NCI-H1694 (cell line): ENCODE data around the gene F10.

Experiments used
- DNase-seq: peaks from one replicate; lab custom pipeline; 2025; lab: John Stamatoyannopoulos, UW

F10 gene

DNA sequence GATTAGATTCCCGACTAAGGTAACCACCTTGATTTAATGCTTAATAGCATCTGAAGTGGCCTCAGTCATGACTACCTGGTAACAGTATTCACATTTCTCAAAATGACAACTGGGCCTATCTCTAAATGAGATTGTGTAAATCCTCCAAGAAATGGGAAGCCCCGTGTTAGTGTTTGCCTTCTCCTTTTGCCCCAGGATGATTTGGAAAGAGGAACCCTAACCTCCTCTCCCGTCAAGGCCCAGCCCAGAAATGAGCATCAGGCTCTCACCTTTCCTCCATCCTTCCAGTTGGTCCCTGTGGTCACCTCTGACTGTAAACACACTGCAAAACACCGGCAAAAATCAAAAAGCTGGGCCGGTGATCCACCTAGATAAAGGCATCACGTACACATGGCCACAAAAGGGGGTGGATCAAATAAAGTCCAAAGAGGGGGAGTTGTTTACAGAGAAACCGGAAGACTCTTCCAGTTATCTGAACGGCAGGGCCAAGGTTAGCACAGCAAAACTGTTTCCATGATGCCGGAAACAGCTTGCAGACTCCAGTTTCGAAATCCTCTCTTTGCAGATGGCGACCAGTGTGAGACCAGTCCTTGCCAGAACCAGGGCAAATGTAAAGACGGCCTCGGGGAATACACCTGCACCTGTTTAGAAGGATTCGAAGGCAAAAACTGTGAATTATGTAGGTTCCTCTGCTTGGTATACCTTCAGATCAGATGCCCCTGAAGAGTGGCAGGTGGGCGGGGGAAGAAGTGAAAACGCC, 16.4 kb downstream of the F10 start:
- no peak for DNase-seq

DNA sequence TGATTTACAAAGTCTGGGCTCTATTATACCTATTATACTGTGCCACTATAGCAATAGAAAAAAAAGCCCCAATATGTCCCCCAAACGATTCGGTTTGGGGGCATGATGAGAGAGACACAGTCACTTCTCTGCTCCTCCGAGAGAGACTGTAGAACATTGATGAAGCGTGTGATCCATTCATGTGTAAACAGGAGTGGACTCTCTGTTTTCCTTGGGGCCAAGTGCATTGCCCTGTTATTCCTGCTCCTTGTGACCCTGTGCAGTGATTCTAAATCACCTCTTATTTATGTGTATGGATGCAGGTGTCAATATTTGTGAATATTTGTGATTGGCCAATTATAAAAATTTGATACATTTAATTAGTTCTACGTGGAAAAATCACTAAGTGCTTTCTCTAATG, 17.0 kb downstream of the F10 start:
- DNase-seq = no peak

GRCh38 chr13:113140677-113141600, 18.3 kb downstream of the F10 start:
- no peak for DNase-seq

- DNase-seq = no peak
These were observed 19.0 kb downstream of the F10 start for GRCh38 chr13:113141601-113141970.

DNA sequence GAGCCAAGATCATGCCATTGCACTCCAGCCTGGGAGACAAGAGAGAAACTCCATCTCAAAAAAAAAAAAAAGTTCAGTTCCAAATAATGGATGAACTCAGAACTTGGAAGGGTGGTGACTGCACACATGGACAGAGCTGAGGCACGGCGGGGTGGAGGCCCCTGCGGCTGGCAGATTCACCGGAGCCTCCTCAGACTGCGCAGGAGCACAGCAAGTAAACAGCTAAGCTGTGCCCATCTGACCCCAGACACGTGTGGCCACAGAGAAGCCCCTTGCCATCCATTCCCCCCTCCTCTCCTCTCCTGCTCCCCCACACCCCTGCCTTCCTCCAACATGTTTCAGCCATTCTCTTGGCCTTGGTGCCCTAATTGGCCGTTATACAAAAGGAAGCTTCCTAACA, 20.3 kb downstream of the F10 start:
- no peak for DNase-seq

GRCh38 chr13:113143466-113144254, 21.1 kb downstream of the F10 start:
- no peak for DNase-seq

DNA sequence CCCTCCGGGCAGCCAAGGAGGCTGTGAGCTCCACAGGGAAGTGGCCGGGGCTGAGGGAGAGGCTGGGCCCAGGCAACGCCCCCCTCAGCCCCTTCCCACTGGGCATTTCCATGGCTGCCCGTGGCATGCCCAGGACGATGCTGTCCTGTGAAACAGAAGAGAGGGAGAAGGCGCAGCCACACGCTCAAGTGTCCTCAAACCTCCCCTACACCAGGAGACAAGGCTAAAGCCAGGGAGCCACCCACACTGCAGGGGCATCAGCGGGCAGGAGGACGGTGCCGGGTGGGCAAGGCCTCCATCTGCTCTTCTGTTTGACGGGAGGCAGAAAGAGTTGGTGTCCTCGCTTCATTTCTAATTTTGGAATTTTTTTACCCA, 21.6 kb downstream of the F10 start:
- DNase-seq = no peak

GRCh38 chr13:113145496-113145895, 22.9 kb downstream of the F10 start:
- no peak for DNase-seq

DNA sequence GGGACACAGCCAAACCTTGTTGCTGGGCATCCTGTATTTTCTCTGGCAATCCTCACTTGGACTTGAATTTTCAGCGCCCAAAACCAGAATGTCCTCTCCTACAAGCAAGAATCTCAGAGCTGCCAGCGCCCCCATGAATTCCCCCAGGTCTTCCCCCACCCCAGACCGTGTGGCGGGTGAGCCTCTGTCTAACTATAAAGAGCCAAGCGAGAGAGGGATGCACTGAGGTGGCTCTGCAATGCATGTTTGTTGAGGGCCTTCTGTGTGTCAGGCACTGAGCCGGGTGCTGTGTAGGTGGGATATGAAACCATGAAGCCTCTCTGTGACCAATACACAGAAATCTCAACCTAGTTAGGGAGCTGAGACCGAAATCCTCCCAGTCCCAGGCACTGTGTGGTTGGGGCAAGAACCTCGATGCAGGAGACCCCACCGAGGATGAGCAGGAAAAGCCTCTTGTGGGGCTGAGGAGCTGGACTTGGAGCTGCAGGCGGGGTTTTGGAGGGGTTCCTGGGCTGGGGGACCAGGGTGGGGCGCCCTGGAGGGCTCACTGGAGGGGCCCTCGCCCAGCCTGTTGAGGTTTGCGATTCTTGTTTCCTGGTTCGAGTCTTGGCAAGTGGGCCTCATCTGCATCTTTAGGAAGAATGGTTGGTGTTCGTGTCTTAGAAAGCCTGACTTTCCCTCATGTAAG, 23.5 kb downstream of the F10 start:
- DNase-seq = no peak

GRCh38 chr13:113146750-113147149, 24.2 kb downstream of the F10 start:
- DNase-seq = no peak

- no peak for DNase-seq
These were observed 24.6 kb downstream of the F10 start for GRCh38 chr13:113147206-113147605.

DNA sequence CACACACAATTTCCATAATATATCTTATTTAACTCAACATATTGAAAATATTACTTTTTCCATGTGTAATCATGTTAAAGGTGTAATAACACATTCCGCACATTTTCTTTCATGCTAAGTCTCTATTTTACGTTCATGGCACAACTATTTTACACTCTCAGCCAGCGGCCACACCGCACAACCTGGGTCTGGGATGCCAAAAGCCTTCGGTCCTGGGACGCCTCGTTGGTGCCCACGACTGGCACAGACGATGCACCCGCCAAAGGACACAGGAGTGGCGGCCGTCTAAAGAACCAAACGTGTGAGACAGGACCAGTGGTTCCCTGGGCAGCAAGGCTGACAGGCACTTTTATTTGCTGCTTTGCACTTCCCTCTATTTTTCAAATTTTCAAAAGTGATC, 25.8 kb downstream of the F10 start:
- DNase-seq = no peak

DNA sequence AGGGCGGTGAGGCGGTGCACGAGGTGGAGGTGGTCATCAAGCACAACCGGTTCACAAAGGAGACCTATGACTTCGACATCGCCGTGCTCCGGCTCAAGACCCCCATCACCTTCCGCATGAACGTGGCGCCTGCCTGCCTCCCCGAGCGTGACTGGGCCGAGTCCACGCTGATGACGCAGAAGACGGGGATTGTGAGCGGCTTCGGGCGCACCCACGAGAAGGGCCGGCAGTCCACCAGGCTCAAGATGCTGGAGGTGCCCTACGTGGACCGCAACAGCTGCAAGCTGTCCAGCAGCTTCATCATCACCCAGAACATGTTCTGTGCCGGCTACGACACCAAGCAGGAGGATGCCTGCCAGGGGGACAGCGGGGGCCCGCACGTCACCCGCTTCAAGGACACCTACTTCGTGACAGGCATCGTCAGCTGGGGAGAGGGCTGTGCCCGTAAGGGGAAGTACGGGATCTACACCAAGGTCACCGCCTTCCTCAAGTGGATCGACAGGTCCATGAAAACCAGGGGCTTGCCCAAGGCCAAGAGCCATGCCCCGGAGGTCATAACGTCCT, 26.4 kb downstream of the F10 start:
- no peak for DNase-seq

DNA sequence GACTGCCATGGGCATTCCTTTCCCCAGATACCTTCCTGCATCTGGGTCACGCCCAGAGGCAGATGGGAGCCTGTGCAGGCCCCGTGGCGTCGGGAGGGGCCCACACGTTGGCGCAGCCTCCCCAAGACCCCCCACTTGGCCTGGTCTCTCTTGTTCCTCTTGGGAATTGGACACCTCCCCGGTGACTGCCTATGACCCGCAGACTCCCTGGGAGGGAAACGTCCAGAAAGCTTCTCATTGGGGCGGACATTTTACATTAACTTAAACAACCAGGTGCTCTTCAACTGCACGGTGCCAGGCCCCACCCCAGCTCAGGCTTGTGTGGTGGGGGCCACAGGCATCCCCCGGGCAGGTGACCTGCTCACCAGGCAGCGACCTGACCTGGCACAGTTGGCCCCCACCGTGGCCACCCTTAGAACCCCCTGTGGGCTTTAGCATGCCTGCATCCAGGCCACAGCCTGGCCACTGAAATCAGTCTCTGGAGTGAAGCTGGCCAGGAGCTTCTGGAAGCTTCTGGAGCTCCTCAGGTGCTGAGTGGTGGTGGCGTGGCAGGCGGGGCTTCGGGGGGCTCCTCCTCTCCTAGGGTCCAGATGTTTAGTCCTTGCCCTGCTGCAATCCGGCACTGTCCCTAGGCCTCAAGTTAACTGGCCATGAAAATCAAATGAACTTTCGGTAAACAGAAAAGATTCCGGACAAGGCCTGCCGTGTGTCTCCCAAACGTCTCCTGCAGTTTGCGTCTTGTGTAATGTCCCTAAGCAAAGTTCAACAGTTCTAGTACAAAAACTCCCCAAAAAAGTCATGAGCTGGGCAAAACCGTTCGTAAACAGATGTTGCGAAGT, 27.3 kb downstream of the F10 start:
- DNase-seq = no peak

- DNase-seq = no peak
These were observed 28.2 kb downstream of the F10 start for GRCh38 chr13:113150550-113151365.

GRCh38 chr13:113151745-113152690, 29.4 kb downstream of the F10 start:
- no peak for DNase-seq

- no peak for DNase-seq
These were observed 30.0 kb downstream of the F10 start for GRCh38 chr13:113152691-113152983.

DNA sequence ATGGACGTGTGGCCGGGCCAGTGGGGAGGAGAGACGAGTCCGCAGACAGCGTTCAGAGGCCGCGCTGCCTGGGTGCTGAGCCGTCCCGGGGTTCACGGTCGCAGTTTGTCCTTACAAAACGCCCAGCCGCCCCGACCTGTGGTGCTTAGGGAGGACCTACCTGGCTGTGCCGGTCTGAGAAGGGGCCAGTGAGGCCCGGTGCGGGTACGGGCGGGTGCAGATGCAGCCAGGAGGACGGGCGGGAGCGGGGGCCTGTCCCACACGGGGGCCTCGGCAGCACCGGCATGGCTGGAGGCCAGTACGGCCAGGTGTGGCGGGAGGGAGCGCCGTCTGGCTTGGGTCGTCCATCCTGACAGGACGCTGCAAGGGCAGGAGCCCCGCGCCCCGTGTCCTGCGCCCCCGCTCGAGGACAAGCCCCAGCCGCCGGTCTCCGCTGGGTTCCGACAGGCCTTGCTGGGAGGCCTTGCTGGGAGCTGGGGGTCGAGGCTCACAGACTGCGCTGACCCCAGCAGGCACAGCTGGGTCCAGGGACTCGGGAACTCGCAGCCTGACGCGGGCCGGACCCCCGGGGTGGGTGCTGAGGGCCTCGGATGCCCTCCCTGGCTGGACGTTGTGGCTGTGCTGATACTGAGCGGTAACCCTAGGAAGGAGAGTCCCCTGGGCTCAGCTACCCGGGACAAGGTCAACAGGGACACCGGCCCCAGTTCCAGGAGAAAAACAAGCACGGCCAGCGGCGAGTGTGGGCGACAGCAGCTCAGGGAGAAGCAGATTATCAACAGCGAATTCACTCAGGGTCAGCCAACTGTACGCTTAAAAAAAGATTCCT, 30.6 kb downstream of the F10 start:
- DNase-seq = no peak
